GM21619 (cell line): Measurements from ENCODE around the gene MIAT.
"Not testable (repeated sequence)": the region's sequence is repeated elsewhere in the genome, so short reads cannot be mapped to it uniquely, and the experiment has no call there.

ENCODE experiments used
- ATAC-seq: cut with Tn5 transposase; IDR thresholded peaks from one replicate; pipeline ENCODE4 v1.9.1; 2021; ENCODE audit not compliant: unreplicated experiment

MIAT gene

GRCh38 chr22:26691377-26691716 is 34.0 kb downstream of the MIAT start:
- no peak for ATAC-seq

GRCh38 chr22:26692215-26692614 is 34.8 kb downstream of the MIAT start:
- no peak for ATAC-seq

- no peak for ATAC-seq
Observed at GRCh38 chr22:26697151-26697550, 39.8 kb downstream of the MIAT start.

- no peak for ATAC-seq
Observed at GRCh38 chr22:26700462-26700861, 43.1 kb downstream of the MIAT start.

- ATAC-seq: no peak
Observed at GRCh38 chr22:26700886-26701285, 43.5 kb downstream of the MIAT start.

- ATAC-seq: no peak
Observed at GRCh38 chr22:26701323-26701722, 43.9 kb downstream of the MIAT start.

- ATAC-seq: no peak
Observed at GRCh38 chr22:26702906-26703830, 45.8 kb downstream of the MIAT start.

GRCh38 chr22:26705379-26705778 is 48.0 kb downstream of the MIAT start:
- not testable (repeated sequence) for ATAC-seq

GRCh38 chr22:26707090-26707489 is 49.7 kb downstream of the MIAT start:
- no peak for ATAC-seq

- no peak for ATAC-seq
Observed at GRCh38 chr22:26707581-26707980, 50.2 kb downstream of the MIAT start.

- no peak for ATAC-seq
Observed at GRCh38 chr22:26708256-26709009, 51.0 kb downstream of the MIAT start.

GRCh38 chr22:26709617-26710390 is 52.4 kb downstream of the MIAT start:
- ATAC-seq: no peak

GRCh38 chr22:26711205-26711963 is 54.0 kb downstream of the MIAT start:
- ATAC-seq: peak; percentile 58

- no peak for ATAC-seq
Observed at GRCh38 chr22:26712158-26712557, 54.8 kb downstream of the MIAT start.

GRCh38 chr22:26713823-26714449 is 56.5 kb downstream of the MIAT start:
- no peak for ATAC-seq

GRCh38 chr22:26714971-26715370 is 57.6 kb downstream of the MIAT start:
- no peak for ATAC-seq

GRCh38 chr22:26715392-26715936 is 58.1 kb downstream of the MIAT start:
- no peak for ATAC-seq

- ATAC-seq: no peak
Observed at GRCh38 chr22:26718488-26718887, 61.1 kb downstream of the MIAT start.

- no peak for ATAC-seq
Observed at GRCh38 chr22:26718905-26719304, 61.5 kb downstream of the MIAT start.

- no peak for ATAC-seq
Observed at GRCh38 chr22:26722159-26722558, 64.8 kb downstream of the MIAT start.
